Osteoblast (primary cell): ENCODE results near the gene ZNF574. TPM values are rescaled to one million over a fixed set of nuclear protein-coding genes. Genes with fewer than 3 reads are reported as not detected.

Experiments
- DNase-seq: peaks from one replicate; pipeline ENCODE4 v3.0.0; 2011; ENCODE audit warnings: low spot score, mixed read lengths; ENCODE audit not compliant: insufficient read length; ENCODE audit errors: missing footprints
- H2AFZ ChIP-seq: 2 replicates; pipeline ENCODE4 v1.6.0; 2011; ENCODE audit warnings: mild to moderate bottlenecking, low read length
- H3K27ac ChIP-seq: 2 replicates; pipeline ENCODE4 v1.5.1; 2011; ENCODE audit warnings: mild to moderate bottlenecking, low read depth, low read length, moderate library complexity
- H3K27me3 ChIP-seq: 2 replicates; pipeline ENCODE4 v1.6.0; 2012; ENCODE audit warnings: mild to moderate bottlenecking, control low read depth, inconsistent platforms, low read length, moderate library complexity; ENCODE audit not compliant: insufficient read depth
- H3K36me3 ChIP-seq: 2 replicates; pipeline ENCODE4 v1.5.1; 2011; ENCODE audit warnings: mild to moderate bottlenecking, low read length, control low read depth, moderate library complexity; ENCODE audit not compliant: insufficient read depth
- H3K4me1 ChIP-seq: 2 replicates; pipeline ENCODE4 v1.5.1; 2011; ENCODE audit warnings: mild to moderate bottlenecking, low read length, control low read depth, moderate library complexity; ENCODE audit not compliant: insufficient read depth
- H3K4me2 ChIP-seq: 2 replicates; pipeline ENCODE4 v1.6.0; 2011; ENCODE audit warnings: mild to moderate bottlenecking, low read length; ENCODE audit not compliant: insufficient read depth
- H3K4me3 ChIP-seq: fragments of 200-600 bp; sonication (generic); 3 replicates; pipeline ENCODE4 v1.5.1; 2012; ENCODE audit warnings: mild to moderate bottlenecking, low read length, inconsistent platforms; ENCODE audit not compliant: insufficient read depth
- H3K79me2 ChIP-seq: 2 replicates; pipeline ENCODE4 v1.6.0; 2012; ENCODE audit warnings: mild to moderate bottlenecking, low read length, control low read depth, inconsistent platforms; ENCODE audit not compliant: insufficient read depth
- H3K9me3 ChIP-seq: 2 replicates; pipeline ENCODE4 v1.5.1; 2011; ENCODE audit warnings: low read depth, low read length, control low read depth
- H4K20me1 ChIP-seq: 2 replicates; pipeline ENCODE4 v1.6.0; 2012; ENCODE audit warnings: mild to moderate bottlenecking, low read length, control low read depth; ENCODE audit not compliant: insufficient read depth
- total RNA-seq: library from RNA; depleted of rRNA; stranded (reverse); fragments of >200 nt; gene quantifications from 2 replicates; pipeline ENCODE4 v1.2.3, GENCODE V29; 2012
- TF ChIP-seq, protein P1 (sequence below): IDR thresholded peaks from 2 replicates; pipeline ENCODE4 v1.5.1; 2011; ENCODE audit warnings: mild to moderate bottlenecking, low read depth, low read length, moderate library complexity; ENCODE audit errors: extremely low read depth

ZNF574 gene
- total RNA-seq, 1 donor = 13.8 TPM

DNA sequence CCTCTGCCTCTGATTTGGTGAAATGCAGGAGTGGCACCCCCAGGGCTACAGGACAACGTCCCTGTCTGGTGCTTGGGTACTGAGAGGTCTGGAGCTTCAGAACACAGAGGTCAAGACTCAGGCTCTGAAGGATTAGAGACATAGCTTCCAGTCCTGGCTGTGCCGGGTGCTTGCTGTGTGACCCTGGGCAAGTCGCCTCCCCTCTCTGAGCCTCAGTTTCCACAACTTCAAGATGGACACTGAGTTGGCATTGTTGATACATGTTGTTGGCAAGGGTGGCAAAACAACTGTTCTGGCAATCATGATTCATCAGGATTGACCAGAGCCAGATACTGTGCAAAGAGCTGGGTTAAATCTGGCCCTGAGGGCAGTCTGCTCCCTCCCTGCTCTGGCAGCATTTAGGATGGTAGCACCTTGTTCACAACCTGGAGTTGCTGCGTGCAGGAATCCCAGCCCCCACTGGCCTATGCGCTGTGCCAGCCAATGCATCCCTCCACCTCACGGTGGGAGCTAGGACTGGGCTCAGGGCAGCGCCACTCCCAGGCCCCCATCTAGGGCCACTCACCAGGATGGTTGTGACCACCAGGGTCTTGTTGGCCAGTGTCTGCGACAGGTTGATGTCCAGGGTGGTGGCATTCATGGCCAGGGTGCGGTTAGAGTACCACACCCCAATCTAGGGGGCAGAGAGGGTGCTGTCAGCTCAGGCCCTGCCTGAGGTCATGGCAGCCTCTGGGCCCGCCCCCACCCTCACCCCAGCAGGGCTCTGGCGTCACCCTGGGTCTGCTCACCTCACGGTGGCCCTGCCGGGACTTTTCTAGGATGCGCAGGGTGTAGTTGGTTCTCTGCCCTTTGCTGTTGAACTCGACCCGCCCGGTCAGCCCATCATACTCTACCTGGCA is 22.7 kb upstream of the ZNF574 start:
- Histone ChIP-seq H3K4me1 (no peaks in the 10 kb centered on the region), H3K9me3 (no peaks in the 10 kb centered on the region), H2AFZ (no peak overlapping the region), H3K4me3 (no peak overlapping the region), H3K36me3 (no peaks in the 10 kb centered on the region), H3K79me2 (no peaks in the 10 kb centered on the region), H3K27ac (no peak overlapping the region), H4K20me1 (no peaks in the 10 kb centered on the region), H3K4me2 (no peak overlapping the region), H3K27me3 (peaks cover 11% of the 10 kb centered on the region)
- TF ChIP-seq, protein P1, sequence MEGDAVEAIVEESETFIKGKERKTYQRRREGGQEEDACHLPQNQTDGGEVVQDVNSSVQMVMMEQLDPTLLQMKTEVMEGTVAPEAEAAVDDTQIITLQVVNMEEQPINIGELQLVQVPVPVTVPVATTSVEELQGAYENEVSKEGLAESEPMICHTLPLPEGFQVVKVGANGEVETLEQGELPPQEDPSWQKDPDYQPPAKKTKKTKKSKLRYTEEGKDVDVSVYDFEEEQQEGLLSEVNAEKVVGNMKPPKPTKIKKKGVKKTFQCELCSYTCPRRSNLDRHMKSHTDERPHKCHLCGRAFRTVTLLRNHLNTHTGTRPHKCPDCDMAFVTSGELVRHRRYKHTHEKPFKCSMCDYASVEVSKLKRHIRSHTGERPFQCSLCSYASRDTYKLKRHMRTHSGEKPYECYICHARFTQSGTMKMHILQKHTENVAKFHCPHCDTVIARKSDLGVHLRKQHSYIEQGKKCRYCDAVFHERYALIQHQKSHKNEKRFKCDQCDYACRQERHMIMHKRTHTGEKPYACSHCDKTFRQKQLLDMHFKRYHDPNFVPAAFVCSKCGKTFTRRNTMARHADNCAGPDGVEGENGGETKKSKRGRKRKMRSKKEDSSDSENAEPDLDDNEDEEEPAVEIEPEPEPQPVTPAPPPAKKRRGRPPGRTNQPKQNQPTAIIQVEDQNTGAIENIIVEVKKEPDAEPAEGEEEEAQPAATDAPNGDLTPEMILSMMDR = no peak
- peak; percentile 41 for DNase-seq

DNA sequence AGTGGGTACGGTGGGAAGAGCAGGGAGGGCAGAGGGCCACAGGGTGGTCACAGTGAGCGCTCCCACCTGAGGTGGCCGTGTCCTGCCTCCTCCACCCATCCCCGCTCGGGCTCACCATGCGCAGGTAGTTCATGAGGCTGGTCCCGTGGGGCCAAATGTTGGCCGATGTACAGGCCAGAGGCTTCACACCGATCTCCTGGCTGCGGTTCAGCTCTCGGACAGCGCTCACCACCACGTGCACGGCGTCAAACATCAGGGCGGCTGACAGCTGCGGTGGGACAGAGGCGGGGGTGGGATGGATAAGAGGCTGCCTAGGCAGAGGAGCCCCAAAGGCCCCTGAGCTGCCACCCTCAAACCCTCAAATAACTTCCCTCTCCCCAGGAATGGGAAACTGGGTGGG is 21.8 kb upstream of the ZNF574 start:
- H3K4me2 ChIP-seq = no peak overlapping the region
- H3K79me2 ChIP-seq = no peaks in the 10 kb centered on the region
- no peaks in the 10 kb centered on the region for H3K9me3 ChIP-seq
- TF ChIP-seq, protein P1 = no peak
- no peaks in the 10 kb centered on the region for H3K4me1 ChIP-seq
- H2AFZ ChIP-seq = no peak overlapping the region
- H3K27me3 ChIP-seq = peaks cover 11% of the 10 kb centered on the region
- H3K27ac ChIP-seq = no peak overlapping the region
- no peak overlapping the region for H3K4me3 ChIP-seq
- no peaks in the 10 kb centered on the region for H3K36me3 ChIP-seq
- DNase-seq = peak; percentile 62
- no peaks in the 10 kb centered on the region for H4K20me1 ChIP-seq

DNA sequence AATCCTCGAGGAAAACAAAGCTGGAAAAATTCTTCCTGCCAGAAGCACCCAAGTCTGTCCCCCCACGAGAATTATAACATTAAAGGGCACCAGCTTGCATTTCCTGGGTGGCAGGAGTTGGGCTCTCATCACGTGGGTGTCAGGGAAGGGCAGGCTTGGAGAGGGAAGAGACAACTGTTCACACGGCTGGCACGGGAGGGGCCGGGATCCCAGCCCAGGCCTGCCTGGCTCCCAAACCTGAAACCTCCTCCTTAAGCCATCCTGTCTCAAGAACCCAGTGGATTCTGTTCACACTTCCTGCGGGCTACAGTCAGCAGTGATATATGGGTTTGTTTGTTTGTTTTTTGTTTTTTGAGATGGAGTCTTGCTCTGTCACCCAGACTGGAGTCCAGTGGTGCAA is 18.1 kb upstream of the ZNF574 start:
- Histone ChIP-seq H3K27ac (no peak overlapping the region), H3K9me3 (no peaks in the 10 kb centered on the region), H3K27me3 (peaks cover 12% of the 10 kb centered on the region), H3K4me1 (no peaks in the 10 kb centered on the region), H3K4me2 (no peak overlapping the region), H3K36me3 (no peaks in the 10 kb centered on the region), H4K20me1 (no peaks in the 10 kb centered on the region), H3K79me2 (no peaks in the 10 kb centered on the region), H2AFZ (no peak overlapping the region), H3K4me3 (no peak overlapping the region)
- peak; percentile 91 for DNase-seq
- TF ChIP-seq, protein P1 = no peak

- H3K4me2 ChIP-seq = no peak overlapping the region
- no peaks in the 10 kb centered on the region for H4K20me1 ChIP-seq
- H3K27me3 ChIP-seq = peaks cover 13% of the 10 kb centered on the region
- H3K4me3 ChIP-seq = no peak overlapping the region
- H3K9me3 ChIP-seq = no peaks in the 10 kb centered on the region
- no peaks in the 10 kb centered on the region for H3K4me1 ChIP-seq
- H3K36me3 ChIP-seq = no peaks in the 10 kb centered on the region
- TF ChIP-seq, protein P1 = no peak
- no peak overlapping the region for H3K27ac ChIP-seq
- H2AFZ ChIP-seq = no peak overlapping the region
- H3K79me2 ChIP-seq = no peaks in the 10 kb centered on the region
- peak; percentile 64 for DNase-seq
Measured at GRCh38 chr19:42059196-42059595, 16.8 kb upstream of the ZNF574 start.
